Mammary epithelial cell (primary cell): ENCODE results near the gene FRAS1.

Experiments used
- EZH2 ChIP-seq: IDR thresholded peaks from 2 replicates; pipeline ENCODE4 v1.6.1; 2012; ENCODE audit warnings: low read length, inconsistent platforms, borderline replicate concordance
- TF ChIP-seq, protein P1 (sequence below), 2 donors: IDR thresholded peaks in 1 of 2; conservative IDR thresholded peaks in 1 of 2; 2 replicates each; pipeline ENCODE4 v1.5.1; 2011 to 2012; ENCODE audit warnings: inconsistent platforms in 2 of 2, low read length in 2 of 2, mild to moderate bottlenecking in 2 of 2, control low read depth in 1 of 2, low read depth in 1 of 2; ENCODE audit not compliant: insufficient read depth in 1 of 2; ENCODE audit errors: extremely low read depth in 1 of 2

DNA sequence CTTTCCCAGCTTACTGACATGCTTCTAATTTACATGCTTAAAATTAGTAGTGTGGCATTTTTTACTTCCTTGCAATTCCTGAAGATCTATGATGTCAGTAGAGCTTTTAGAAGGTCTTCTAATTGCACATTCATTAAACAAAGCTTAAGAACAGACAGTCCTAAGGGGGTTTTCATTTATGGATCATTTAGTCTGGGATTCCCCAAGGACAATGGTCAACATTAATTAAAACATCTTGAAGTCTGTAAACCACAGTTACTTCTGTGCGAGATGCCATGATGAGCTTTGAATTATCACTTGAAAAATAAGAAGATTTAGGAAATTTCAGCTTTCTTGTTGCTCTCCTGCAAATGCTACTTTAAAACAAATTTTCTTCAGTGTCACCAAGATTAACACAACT, 514.7 kb downstream of the FRAS1 start:
- no peak for TF ChIP-seq EZH2
- TF ChIP-seq, protein P1, sequence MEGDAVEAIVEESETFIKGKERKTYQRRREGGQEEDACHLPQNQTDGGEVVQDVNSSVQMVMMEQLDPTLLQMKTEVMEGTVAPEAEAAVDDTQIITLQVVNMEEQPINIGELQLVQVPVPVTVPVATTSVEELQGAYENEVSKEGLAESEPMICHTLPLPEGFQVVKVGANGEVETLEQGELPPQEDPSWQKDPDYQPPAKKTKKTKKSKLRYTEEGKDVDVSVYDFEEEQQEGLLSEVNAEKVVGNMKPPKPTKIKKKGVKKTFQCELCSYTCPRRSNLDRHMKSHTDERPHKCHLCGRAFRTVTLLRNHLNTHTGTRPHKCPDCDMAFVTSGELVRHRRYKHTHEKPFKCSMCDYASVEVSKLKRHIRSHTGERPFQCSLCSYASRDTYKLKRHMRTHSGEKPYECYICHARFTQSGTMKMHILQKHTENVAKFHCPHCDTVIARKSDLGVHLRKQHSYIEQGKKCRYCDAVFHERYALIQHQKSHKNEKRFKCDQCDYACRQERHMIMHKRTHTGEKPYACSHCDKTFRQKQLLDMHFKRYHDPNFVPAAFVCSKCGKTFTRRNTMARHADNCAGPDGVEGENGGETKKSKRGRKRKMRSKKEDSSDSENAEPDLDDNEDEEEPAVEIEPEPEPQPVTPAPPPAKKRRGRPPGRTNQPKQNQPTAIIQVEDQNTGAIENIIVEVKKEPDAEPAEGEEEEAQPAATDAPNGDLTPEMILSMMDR (conservative IDR thresholded peaks at IDR 0.05 in 1 of 2, IDR thresholded peaks at IDR 0.05 in 1 of 2; ENCODE audit: extremely low read depth in 1 of 2, insufficient read depth in 1 of 2, low read depth in 1 of 2, low read length in 2 of 2): no peak
